MV-4-11 (cell line): ENCODE data around the gene DLST.

Experiments used
- DNase-seq: peaks from one replicate; lab custom pipeline; 2025; lab: John Stamatoyannopoulos, UW

The DLST gene

GRCh38 chr14:74896400-74896799 lies 14.7 kb downstream of the DLST start:
- no peak for DNase-seq

GRCh38 chr14:74897642-74898041 lies 15.9 kb downstream of the DLST start:
- no peak for DNase-seq

- DNase-seq: no peak
Observed at GRCh38 chr14:74898083-74898482, 16.4 kb downstream of the DLST start.

- no peak for DNase-seq
Observed at GRCh38 chr14:74898694-74899093, 17.0 kb downstream of the DLST start.

GRCh38 chr14:74902941-74903705 lies 21.4 kb downstream of the DLST start:
- DNase-seq: no peak

GRCh38 chr14:74904635-74905503 lies 23.2 kb downstream of the DLST start:
- no peak for DNase-seq

GRCh38 chr14:74905595-74906142 lies 24.0 kb downstream of the DLST start:
- peak; percentile 44 for DNase-seq

GRCh38 chr14:74906925-74907521 lies 25.3 kb downstream of the DLST start:
- DNase-seq: no peak

GRCh38 chr14:74907744-74908143 lies 26.0 kb downstream of the DLST start:
- DNase-seq: no peak

- no peak for DNase-seq
Observed at GRCh38 chr14:74908861-74909341, 27.2 kb downstream of the DLST start.

- no peak for DNase-seq
Observed at GRCh38 chr14:74909501-74909900, 27.8 kb downstream of the DLST start.

- no peak for DNase-seq
Observed at GRCh38 chr14:74909911-74910310, 28.2 kb downstream of the DLST start.

GRCh38 chr14:74910556-74910955 lies 28.8 kb downstream of the DLST start:
- no peak for DNase-seq

- no peak for DNase-seq
Observed at GRCh38 chr14:74911221-74911620, 29.5 kb downstream of the DLST start.

GRCh38 chr14:74911704-74912103 lies 30.0 kb downstream of the DLST start:
- no peak for DNase-seq

- no peak for DNase-seq
Observed at GRCh38 chr14:74912111-74912510, 30.4 kb downstream of the DLST start.

- DNase-seq: no peak
Observed at GRCh38 chr14:74912801-74913200, 31.1 kb downstream of the DLST start.

- no peak for DNase-seq
Observed at GRCh38 chr14:74913393-74913910, 31.7 kb downstream of the DLST start.

- DNase-seq: peak; percentile 9
Observed at GRCh38 chr14:74913986-74914573, 32.4 kb downstream of the DLST start.

GRCh38 chr14:74915426-74915825 lies 33.7 kb downstream of the DLST start:
- no peak for DNase-seq

GRCh38 chr14:74915826-74916225 lies 34.1 kb downstream of the DLST start:
- DNase-seq: no peak

- no peak for DNase-seq
Observed at GRCh38 chr14:74917178-74917543, 35.4 kb downstream of the DLST start.
